HTERT RPE-1 (cell line): ENCODE data around the gene DTHD1.

ENCODE experiments used
- in situ Hi-C: fragments of 300-500 bp; cut with MboI; formaldehyde crosslinking; loops from 4 replicates; pipeline ENCODE4 v1.14.3; 2020; ENCODE audit warnings: low sequenced_read_pairs

The DTHD1 gene

DNA sequence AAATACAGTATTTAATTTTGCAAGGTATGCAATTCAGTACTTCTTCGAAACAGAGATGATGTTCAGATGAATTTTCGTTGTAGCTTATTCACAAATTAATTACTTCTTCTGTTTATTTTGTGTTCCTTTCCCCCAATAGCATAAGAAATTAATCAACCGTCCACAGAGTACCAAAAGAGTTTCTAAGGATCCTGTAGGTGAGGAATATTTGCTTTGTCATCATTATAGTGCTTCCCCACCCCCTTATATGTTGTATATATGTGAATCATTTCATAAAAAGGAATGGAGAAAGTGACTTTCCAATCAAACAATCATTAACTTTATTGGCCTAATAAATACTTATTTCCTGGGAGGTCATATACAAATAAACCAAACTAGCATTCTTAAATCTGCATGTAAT lies 57.6 kb downstream of the DTHD1 start:
- in situ Hi-C loops: no loop called here

GRCh38 chr4:36341936-36342335 lies 60.5 kb downstream of the DTHD1 start:
- in situ Hi-C loops: no loop called here

DNA sequence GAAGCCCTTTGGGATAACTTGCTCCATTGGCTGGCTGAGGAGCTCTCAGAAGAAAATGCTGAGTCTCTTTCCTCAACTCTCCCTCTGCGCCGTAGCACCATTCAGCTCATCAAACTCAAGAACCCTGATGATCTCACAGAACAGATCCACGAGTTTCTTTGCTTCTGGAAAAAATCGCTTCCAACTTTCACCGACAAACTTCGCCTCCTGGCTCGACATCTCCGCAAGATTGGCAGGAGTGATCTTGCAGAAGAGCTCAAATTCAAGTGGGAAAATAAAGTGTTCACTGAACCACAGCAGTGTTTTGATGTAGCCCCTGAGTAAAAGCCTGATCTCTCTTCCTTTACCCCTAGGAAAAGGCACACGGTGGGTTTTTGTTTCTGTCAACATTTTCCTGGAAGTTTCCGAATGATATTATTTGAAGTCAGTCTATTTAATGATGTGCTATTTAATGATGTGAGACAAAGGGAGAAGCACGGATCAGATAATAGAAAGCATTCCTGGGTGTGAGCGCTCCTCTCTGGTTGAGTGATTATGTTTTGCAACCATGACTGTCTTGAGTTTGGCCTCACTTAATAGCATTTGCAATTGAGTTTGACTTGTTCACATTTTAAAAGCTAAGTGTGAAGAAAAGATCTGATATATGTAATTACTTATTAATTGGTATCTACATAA lies 62.2 kb downstream of the DTHD1 start:
- in situ Hi-C loops: no loop called here

- in situ Hi-C loops: no loop called here
Measured at GRCh38 chr4:36348403-36348938, 67.1 kb downstream of the DTHD1 start.

GRCh38 chr4:36349938-36350549 lies 68.6 kb downstream of the DTHD1 start:
- in situ Hi-C loops: no loop called here

DNA sequence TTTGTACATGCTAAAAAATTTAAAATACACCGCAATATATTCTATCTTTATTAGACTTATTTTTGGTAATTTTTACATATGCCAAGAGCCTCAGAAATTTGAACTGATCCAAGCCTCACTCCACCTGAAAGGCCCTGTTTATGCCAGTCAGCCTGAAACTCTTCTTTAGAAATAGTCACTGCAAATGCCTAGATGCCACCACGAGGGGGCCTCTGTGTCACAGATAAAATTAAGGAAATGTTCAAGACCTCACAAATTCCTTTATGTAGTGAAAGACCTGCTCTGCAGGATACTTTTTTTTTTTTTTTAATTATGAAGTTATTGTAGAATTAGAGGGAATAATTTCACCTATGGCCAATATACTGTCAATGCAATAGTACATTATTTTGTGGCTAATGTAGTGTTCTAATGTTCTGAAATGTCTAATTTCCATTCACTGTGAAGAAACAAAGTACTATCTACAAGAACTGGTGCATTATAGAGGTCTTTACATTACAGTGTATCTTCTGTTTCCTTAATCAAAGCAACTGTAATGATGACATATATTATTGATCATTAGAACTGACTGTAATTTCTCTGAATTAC lies 69.8 kb downstream of the DTHD1 start:
- in situ Hi-C loops: no loop called here

- in situ Hi-C loops: no loop called here
Measured at GRCh38 chr4:36353998-36354397, 72.6 kb downstream of the DTHD1 start.

GRCh38 chr4:36358173-36358572 lies 76.8 kb downstream of the DTHD1 start:
- in situ Hi-C loops: no loop called here

DNA sequence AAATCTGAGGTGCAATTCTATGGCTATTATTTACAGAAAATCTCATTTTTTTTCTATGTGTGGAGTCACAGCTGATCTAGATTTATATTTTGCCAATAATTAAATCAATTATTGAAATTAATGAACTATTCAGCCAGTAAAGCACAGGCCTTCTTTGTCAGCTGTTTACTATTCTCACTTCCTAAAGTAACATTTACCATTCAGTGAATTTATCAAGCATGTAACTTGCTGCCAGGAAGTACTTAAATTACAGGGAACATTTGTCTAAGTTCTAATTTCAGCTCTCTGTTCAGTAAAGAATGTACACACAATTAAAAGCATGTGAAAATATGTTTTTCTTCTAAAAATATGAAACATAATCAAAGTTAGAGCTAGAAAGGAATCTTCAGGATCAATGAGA lies 79.3 kb downstream of the DTHD1 start:
- in situ Hi-C loops: no loop called here

GRCh38 chr4:36363024-36363423 lies 81.6 kb downstream of the DTHD1 start:
- in situ Hi-C loops: no loop called here

DNA sequence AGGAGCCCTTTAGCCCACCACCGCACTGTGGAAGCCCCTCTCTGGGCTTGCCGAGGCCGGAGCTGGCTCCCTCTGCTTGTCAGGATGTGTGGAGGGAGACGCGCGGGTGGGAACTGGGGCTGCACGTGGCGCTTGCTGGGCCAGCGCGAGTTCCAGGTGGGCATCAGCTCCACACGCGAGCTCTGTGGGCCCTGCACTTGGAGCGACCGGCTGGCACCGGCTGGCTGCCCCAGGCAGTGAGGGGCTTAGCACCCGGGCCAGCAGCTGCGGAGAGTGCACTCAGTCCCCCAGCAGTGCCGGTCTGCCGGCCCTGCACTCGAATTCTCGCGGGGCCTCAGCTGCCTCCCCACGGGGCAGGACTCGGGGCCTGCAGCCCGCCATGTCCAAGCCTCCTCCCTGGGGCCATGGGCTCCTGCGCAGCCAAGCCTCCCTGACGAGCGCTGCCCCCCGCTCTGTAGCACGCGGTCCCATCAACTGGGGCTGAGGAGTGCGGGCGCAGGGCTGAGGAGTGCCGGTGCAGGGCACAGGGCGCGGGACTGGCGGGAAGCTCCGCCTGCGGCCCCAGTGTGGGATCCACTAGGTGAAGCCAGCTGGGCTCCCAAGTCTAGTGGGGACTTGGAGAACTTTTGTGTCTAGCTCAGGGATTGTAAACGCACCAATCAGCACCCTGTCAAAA lies 93.6 kb downstream of the DTHD1 start:
- in situ Hi-C loops: no loop called here

- in situ Hi-C loops: no loop called here
Measured at GRCh38 chr4:36385951-36386571, 104.6 kb downstream of the DTHD1 start.

GRCh38 chr4:36386691-36387090 lies 105.3 kb downstream of the DTHD1 start:
- in situ Hi-C loops: no loop called here

DNA sequence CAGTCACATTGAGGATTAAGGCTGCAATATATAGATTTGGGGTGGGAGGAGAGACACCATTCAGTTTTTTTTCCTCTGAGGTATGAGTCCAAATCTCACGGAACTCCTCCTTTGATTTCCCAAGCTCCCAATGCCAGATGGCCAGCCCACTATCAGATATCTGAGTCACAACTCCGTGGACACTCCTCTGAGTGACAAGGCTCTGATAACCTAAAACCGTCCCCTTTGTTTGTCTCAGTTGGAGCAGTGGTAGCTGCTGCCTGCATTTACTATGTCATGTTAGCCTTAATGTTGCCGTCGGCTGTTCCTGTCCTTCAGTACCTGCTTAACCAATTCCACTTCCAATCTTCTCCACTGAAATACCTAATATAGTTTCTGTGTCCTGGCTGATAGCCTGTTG lies 107.3 kb downstream of the DTHD1 start:
- in situ Hi-C loops: no loop called here

- in situ Hi-C loops: no loop called here
Measured at GRCh38 chr4:36391411-36391810, 110.0 kb downstream of the DTHD1 start.

DNA sequence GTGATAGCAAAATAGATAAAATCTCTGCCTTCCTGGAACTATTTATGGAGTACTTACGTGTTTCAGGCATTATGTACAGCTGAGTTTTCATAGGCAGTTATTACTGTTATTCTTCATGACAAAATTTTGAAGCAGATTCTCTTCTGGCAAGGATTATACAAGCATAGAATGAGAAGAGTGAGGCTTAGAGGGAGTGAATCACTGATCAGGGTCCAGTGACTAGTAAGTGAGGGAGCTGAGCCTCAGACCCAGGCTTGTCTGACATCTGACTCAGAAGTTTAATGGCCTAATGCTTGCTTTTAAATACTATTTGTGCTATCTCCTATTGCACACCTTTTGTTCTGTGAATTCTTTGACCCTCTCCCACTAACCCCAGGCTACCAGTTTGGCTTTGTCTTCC lies 110.6 kb downstream of the DTHD1 start:
- in situ Hi-C loops: no loop called here

- in situ Hi-C loops: no loop called here
Measured at GRCh38 chr4:36392916-36393315, 111.5 kb downstream of the DTHD1 start.
